COLO668 (cell line): Measurements from ENCODE around the gene ALG12.

Experiments used
- DNase-seq: peaks from one replicate; lab custom pipeline; 2025; ENCODE audit not compliant: unreplicated experiment; lab: John Stamatoyannopoulos, UW

The ALG12 gene

GRCh38 chr22:49850959-49851802, 67.1 kb downstream of the ALG12 start:
- DNase-seq: no peak
